ENCODE data around the gene STX1B. TPM values are rescaled to one million over a fixed set of nuclear protein-coding genes. Genes with fewer than 3 reads are reported as not detected.

STX1B gene
- total and polyA plus RNA-seq, 12 donors, result 0.17 to 5.3 (median 1.6) TPM; not detected in 2

Small RNAs within 50 kb of the gene (small RNA-seq; reads per million reads assigned to genes)
- 0 reads per million in 2 donors for gene AC135048.1

Other genes with a start within 250 kb of the STX1B start
- 10 to 100 TPM in 3 of 9 donors, 1 to 10 TPM in 6; 2.3 to 22.1 (median 7.9) TPM for gene CFAP119, start 248.6 kb downstream of the STX1B start, total RNA-seq
- gene CFAP119, start 248.6 kb downstream of the STX1B start, polyA plus RNA-seq, result 10 to 100 TPM in 2 of 3 donors, 1 to 10 TPM in 1; 6.3 to 37.6 (median 24.6) TPM
- gene RNF40, start 248.3 kb downstream of the STX1B start, total RNA-seq, result 100 to 1,000 TPM in 8 of 9 donors, 10 to 100 TPM in 1; 86.9 to 164 (median 108) TPM
- gene RNF40, start 248.3 kb downstream of the STX1B start, polyA plus RNA-seq, result 100 to 1,000 TPM; 121 to 143 (median 137) TPM
- 10 to 100 TPM; 16.6 to 27.0 (median 24.2) TPM for gene ZNF629, start 223.4 kb downstream of the STX1B start, total RNA-seq
- gene ZNF629, start 223.4 kb downstream of the STX1B start, polyA plus RNA-seq, result 10 to 100 TPM in 2 of 3 donors, 1 to 10 TPM in 1; 7.9 to 14.7 (median 13.6) TPM
- 10 to 100 TPM; 18.0 to 45.3 (median 30.9) TPM for gene BCL7C, start 116.6 kb downstream of the STX1B start, total RNA-seq
- 10 to 100 TPM in 2 of 3 donors, 1 to 10 TPM in 1; 7.7 to 88.3 (median 50.1) TPM for gene BCL7C, start 116.6 kb downstream of the STX1B start, polyA plus RNA-seq
- 10 to 100 TPM in 4 of 9 donors, 1 to 10 TPM in 5; 2.1 to 13.9 (median 8.2) TPM for gene CTF1, start 114.0 kb downstream of the STX1B start, total RNA-seq
- 1 to 10 TPM; 4.0 to 7.0 (median 4.7) TPM for gene CTF1, start 114.0 kb downstream of the STX1B start, polyA plus RNA-seq
- gene FBXL19, start 87.1 kb downstream of the STX1B start, total RNA-seq, result 10 to 100 TPM in 7 of 9 donors, 1 to 10 TPM in 2; 6.6 to 17.6 (median 12.4) TPM
- gene FBXL19, start 87.1 kb downstream of the STX1B start, polyA plus RNA-seq, result 10 to 100 TPM in 2 of 3 donors, 1 to 10 TPM in 1; 1.6 to 74.1 (median 14.0) TPM
- 100 to 1,000 TPM in 1 of 9 donors, 10 to 100 TPM in 8; 25.6 to 101 (median 86.3) TPM for gene ORAI3, start 61.6 kb downstream of the STX1B start, total RNA-seq
- gene ORAI3, start 61.6 kb downstream of the STX1B start, polyA plus RNA-seq, result 10 to 100 TPM; 19.5 to 60.5 (median 45.8) TPM
- gene SETD1A, start 52.9 kb downstream of the STX1B start, total RNA-seq, result 10 to 100 TPM in 6 of 9 donors, 1 to 10 TPM in 3; 2.3 to 23.0 (median 11.6) TPM
- gene SETD1A, start 52.9 kb downstream of the STX1B start, polyA plus RNA-seq, result 10 to 100 TPM in 2 of 3 donors, 1 to 10 TPM in 1; 8.7 to 40.1 (median 19.1) TPM
- 10 to 100 TPM in 8 of 9 donors, 1 to 10 TPM in 1; 2.7 to 78.8 (median 35.5) TPM for gene HSD3B7, start 25.4 kb downstream of the STX1B start, total RNA-seq
- 10 to 100 TPM; 11.1 to 46.3 (median 24.3) TPM for gene HSD3B7, start 25.4 kb downstream of the STX1B start, polyA plus RNA-seq
- 10 to 100 TPM; 25.0 to 99.5 (median 34.4) TPM for gene STX4, start 22.9 kb upstream of the STX1B start, total RNA-seq
- 100 to 1,000 TPM in 2 of 3 donors, 10 to 100 TPM in 1; 48.4 to 225 (median 152) TPM for gene STX4, start 22.9 kb upstream of the STX1B start, polyA plus RNA-seq
- gene ZNF668, start 63.6 kb upstream of the STX1B start, total RNA-seq, result 10 to 100 TPM in 8 of 9 donors, 1 to 10 TPM in 1; 2.4 to 29.5 (median 11.2) TPM
- 10 to 100 TPM in 2 of 3 donors, 1 to 10 TPM in 1; 6.2 to 19.5 (median 11.7) TPM for gene ZNF668, start 63.6 kb upstream of the STX1B start, polyA plus RNA-seq
- 10 to 100 TPM in 8 of 9 donors, 1 to 10 TPM in 1; 6.9 to 17.8 (median 13.9) TPM for gene ZNF646, start 63.8 kb upstream of the STX1B start, total RNA-seq
- 10 to 100 TPM in 1 of 3 donors, 1 to 10 TPM in 2; 3.1 to 15.4 (median 3.7) TPM for gene ZNF646, start 63.8 kb upstream of the STX1B start, polyA plus RNA-seq
- gene PRSS53, start 78.3 kb upstream of the STX1B start, total RNA-seq, result 1 to 10 TPM in 4 of 9 donors, under 1 TPM in 5; 0.18 to 3.0 (median 0.89) TPM
- gene PRSS53, start 78.3 kb upstream of the STX1B start, polyA plus RNA-seq, result 10 to 100 TPM in 1 of 3 donors, 1 to 10 TPM in 1, under 1 TPM in 1; 0.29 to 11.0 (median 3.1) TPM
- gene VKORC1, start 84.2 kb upstream of the STX1B start, total RNA-seq, result 100 to 1,000 TPM in 7 of 9 donors, 10 to 100 TPM in 2; 38.6 to 267 (median 154) TPM
- gene VKORC1, start 84.2 kb upstream of the STX1B start, polyA plus RNA-seq, result 100 to 1,000 TPM in 1 of 3 donors, 10 to 100 TPM in 2; 69.5 to 120 (median 82.1) TPM
- gene BCKDK, start 97.7 kb upstream of the STX1B start, total RNA-seq, result 100 to 1,000 TPM in 5 of 9 donors, 10 to 100 TPM in 4; 27.0 to 181 (median 104) TPM
- 10 to 100 TPM; 30.6 to 32.1 (median 30.6) TPM for gene BCKDK, start 97.7 kb upstream of the STX1B start, polyA plus RNA-seq
- 10 to 100 TPM; 61.1 to 94.0 (median 83.5) TPM for gene KAT8, start 107.0 kb upstream of the STX1B start, total RNA-seq
- 100 to 1,000 TPM in 1 of 3 donors, 10 to 100 TPM in 2; 45.0 to 148 (median 97.4) TPM for gene KAT8, start 107.0 kb upstream of the STX1B start, polyA plus RNA-seq
- 1 to 10 TPM in 1 of 9 donors, under 1 TPM in 4, not detected in 4; 0.41 to 1.8 (median 0.65) TPM for gene PRSS8, start 125.1 kb upstream of the STX1B start, total RNA-seq
- under 1 TPM in 2 of 3 donors, not detected in 1; 0.16 to 0.20 TPM for gene PRSS8, start 125.1 kb upstream of the STX1B start, polyA plus RNA-seq
- 10 to 100 TPM in 1 of 9 donors, 1 to 10 TPM in 7, under 1 TPM in 1; 0.89 to 18.3 (median 7.3) TPM for gene PRSS36, start 139.4 kb upstream of the STX1B start, total RNA-seq
- 10 to 100 TPM in 1 of 3 donors, 1 to 10 TPM in 2; 1.0 to 17.7 (median 8.2) TPM for gene PRSS36, start 139.4 kb upstream of the STX1B start, polyA plus RNA-seq
- 100 to 1,000 TPM in 4 of 9 donors, 10 to 100 TPM in 5; 12.7 to 285 (median 47.5) TPM for gene FUS, start 169.5 kb upstream of the STX1B start, total RNA-seq
- gene FUS, start 169.5 kb upstream of the STX1B start, polyA plus RNA-seq, result 100 to 1,000 TPM; 288 to 536 (median 474) TPM
- 10 to 100 TPM in 8 of 9 donors, 1 to 10 TPM in 1; 9.6 to 54.4 (median 23.6) TPM for gene PYCARD, start 192.1 kb upstream of the STX1B start, total RNA-seq
- 10 to 100 TPM in 2 of 3 donors, 1 to 10 TPM in 1; 3.2 to 31.7 (median 30.7) TPM for gene PYCARD, start 192.1 kb upstream of the STX1B start, polyA plus RNA-seq
- gene TRIM72, start 203.5 kb upstream of the STX1B start, total RNA-seq, result under 1 TPM in 3 of 9 donors, not detected in 6; 0.04 to 0.24 (median 0.06) TPM
- under 1 TPM in 2 of 3 donors, not detected in 1; 0.03 to 0.08 TPM for gene TRIM72, start 203.5 kb upstream of the STX1B start, polyA plus RNA-seq
- gene PYDC1, start 206.5 kb upstream of the STX1B start, total RNA-seq, result not detected
- gene PYDC1, start 206.5 kb upstream of the STX1B start, polyA plus RNA-seq, result not detected
- gene ITGAM, start 249.3 kb upstream of the STX1B start, total RNA-seq, result 10 to 100 TPM in 7 of 9 donors, 1 to 10 TPM in 2; 1.7 to 35.4 (median 21.6) TPM
- 10 to 100 TPM in 1 of 3 donors, 1 to 10 TPM in 2; 4.8 to 12.5 (median 5.1) TPM for gene ITGAM, start 249.3 kb upstream of the STX1B start, polyA plus RNA-seq